Central memory CD4-positive, alpha-beta T cell (primary cell): ENCODE data around the gene TIGD3.

Experiments used
- DNase-seq: peaks from one replicate; pipeline ENCODE4 v3.0.0; 2022

TIGD3 gene

DNA sequence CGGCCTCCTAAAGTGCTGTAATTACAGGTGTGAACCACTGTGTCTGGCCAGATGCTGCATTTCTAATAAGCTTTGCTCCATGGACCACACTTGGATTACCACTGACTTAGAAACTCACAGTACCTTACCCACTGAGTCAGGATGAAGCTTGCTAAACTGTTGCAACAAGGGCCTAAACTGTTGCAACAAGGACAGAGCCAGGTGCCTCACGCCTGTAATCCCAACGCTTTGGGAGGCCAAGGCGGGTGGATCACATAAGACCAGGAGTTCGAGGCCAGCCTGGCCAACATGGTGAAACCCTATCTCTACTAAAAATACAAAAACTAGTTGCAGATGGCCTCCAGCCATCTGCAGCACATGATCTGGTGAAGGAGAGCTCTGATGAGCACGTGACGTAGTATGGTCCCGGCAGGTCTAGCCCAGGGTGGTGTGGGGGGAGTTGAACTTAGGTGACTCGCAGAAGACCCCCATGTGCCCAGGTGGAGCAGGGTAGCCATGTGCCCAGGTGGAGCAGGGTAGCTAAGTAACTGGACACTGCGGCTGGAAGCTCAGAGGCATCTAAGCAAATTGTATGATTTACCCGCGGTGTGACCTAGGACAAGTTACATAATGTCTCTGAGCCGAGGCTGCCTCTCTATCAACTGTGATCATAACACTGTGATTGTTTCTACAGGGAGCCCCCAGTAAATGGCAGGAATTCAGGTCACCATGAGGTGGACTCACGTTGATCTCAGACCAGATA lies 19.5 kb downstream of the TIGD3 start:
- no peak for DNase-seq

DNA sequence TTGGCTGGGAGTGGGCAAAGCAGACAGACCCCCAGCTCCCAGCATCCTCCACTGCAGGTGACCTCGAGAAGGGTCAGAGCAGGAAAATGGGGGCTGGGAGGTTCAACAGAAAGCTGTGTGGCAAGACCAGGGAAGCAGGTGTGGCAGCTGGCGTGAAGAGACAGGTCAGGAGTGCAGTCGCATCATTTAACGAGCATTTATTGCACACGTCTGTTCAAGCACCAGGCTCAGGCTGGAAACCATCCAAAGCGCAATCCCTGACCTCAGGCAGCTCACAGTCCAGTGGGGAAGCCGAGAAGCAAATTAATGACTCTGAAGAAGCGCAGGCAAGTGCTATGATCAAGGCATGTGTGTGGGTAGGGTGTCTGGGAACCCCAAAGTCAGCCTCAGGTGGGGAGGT lies 20.5 kb downstream of the TIGD3 start:
- no peak for DNase-seq

GRCh38 chr11:65376138-65376713 lies 21.7 kb downstream of the TIGD3 start:
- no peak for DNase-seq

GRCh38 chr11:65377036-65377435 lies 22.5 kb downstream of the TIGD3 start:
- DNase-seq = no peak

GRCh38 chr11:65377777-65378176 lies 23.2 kb downstream of the TIGD3 start:
- no peak for DNase-seq

DNA sequence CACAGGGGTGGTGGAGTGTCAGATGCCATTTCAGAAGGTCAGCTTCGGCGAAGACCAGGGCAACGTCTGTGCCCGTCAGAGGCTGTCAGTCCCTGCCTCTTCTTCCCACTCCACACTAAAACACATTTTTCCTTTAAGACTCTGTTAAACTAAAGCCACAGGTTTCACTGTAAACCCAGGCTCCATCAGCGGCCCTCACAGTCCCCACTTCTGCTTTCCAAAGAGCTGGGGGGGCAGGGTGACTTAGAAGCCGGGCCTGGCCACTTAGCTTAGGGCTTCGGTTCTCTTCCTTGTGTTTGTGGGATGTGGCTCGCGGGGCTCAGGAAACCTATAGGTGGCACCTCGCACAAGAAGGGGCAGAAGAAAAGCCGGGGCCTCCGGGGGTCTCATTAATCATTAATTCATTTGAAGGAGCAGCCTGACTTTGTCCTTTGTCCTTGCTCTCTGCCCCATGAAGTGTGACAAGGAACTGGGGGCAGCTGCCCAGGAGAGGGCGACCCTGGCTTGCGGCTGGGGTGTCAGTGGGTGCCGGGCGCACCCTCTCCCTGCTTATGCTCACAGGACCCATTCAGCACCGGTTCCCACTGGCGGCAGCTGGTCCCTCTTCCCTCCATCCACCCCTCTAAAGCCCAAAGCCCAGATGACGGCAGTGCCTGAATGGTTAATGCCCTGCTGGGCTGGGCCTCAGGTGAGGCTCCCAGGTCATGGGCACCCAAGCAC lies 23.8 kb downstream of the TIGD3 start:
- DNase-seq = no peak

- no peak for DNase-seq
Measured at GRCh38 chr11:65378928-65379638, 24.5 kb downstream of the TIGD3 start.

- no peak for DNase-seq
Measured at GRCh38 chr11:65379698-65380459, 25.3 kb downstream of the TIGD3 start.

GRCh38 chr11:65380460-65381119 lies 26.0 kb downstream of the TIGD3 start:
- DNase-seq = no peak

DNA sequence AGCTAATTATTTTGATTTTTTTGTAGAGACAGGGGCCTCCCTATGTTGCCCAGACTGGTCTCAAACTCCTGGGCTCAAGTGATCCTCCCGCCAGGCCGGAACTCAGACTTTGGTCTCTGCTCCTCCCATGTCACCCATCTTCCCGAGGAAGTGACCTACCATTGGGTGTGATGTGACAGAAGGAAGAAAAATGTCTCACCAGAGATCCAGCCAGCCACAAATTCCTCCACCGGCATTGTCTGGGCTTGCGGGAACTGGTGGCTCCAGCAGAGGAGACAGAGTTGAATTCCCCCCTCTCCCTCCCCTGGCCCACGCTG lies 27.1 kb downstream of the TIGD3 start:
- no peak for DNase-seq

GRCh38 chr11:65382033-65382803 lies 27.7 kb downstream of the TIGD3 start, which contains the start of gene SLC25A45:
SLC25A45 (minus strand) TSS chr11:65382646; CDS start chr11:65381951, 695 bp downstream.
- DNase-seq = peak; percentile 89

- no peak for DNase-seq
Measured at GRCh38 chr11:65382804-65383368, 28.3 kb downstream of the TIGD3 start.

DNA sequence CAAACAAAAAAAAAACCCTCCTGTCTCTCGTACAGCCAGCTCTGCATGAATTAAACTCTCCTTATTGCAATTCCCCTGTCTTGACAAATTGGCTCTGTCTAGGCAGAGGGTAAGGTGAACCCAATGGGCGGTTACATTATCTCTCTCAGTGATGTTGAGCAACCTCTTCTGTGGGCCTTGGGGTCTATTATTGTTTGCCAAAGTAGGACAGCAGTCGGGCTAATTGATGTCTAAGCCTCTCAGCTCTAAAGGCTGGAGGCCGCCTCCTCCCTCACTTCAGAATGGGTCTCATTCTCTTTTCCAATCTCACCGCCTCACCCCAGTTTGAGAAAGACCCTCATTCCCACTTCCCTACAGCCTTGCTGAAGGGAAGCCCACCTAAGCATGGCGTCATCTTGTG lies 29.2 kb downstream of the TIGD3 start:
- DNase-seq = no peak

GRCh38 chr11:65384301-65384889 lies 29.8 kb downstream of the TIGD3 start:
- no peak for DNase-seq

- DNase-seq = peak; percentile 88
Measured at GRCh38 chr11:65386307-65387140, 32.0 kb downstream of the TIGD3 start, which contains the start of gene FRMD8. FRMD8 (plus strand) TSS chr11:65386637; CDS start chr11:65387037, 400 bp downstream.

DNA sequence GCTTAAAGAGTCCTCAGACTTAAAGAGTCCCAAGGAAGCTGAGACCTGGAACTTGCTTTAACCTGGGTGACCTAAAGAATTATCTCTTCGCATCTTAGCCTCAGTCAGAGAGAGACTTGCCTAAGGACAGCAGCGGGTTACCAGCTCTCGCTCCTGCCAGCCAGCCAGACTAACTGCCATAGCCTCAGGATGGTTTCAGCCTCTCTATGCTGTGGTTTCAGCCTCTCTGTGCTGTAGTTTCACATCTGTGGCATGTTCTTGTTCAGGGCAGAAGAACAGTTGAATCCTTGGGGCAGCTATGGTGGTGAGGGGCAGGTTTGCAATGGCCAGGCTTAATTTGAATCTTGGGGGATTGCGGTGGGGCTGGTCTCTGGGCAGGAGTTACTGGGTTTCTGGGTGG lies 34.2 kb downstream of the TIGD3 start:
- DNase-seq = no peak

GRCh38 chr11:65389294-65389980 lies 34.9 kb downstream of the TIGD3 start:
- DNase-seq = no peak

GRCh38 chr11:65390099-65390941 lies 35.8 kb downstream of the TIGD3 start:
- DNase-seq = no peak
